ENCODE data around the gene COX6B2. TPM values are rescaled to one million over a fixed set of nuclear protein-coding genes. Genes with fewer than 3 reads are reported as not detected.
A peak's percentile ranks its signal among the peaks of the same experiment; 100 is the strongest.

Gene COX6B2
- total RNA-seq, 1 donor from 2014 or later = 0.87 TPM

GRCh38 chr19:55379174-55379573 lies 24.7 kb upstream of the COX6B2 start:
- H3K36me3 Mint-ChIP-seq = peaks cover 5% of the 10 kb centered on the region
- DNase-seq (ENCODE audit: extremely low spot score, unreplicated experiment) = no peak
- H3K4me1 Mint-ChIP-seq (ENCODE audit: unreplicated experiment) = peaks cover 5% of the 10 kb centered on the region
- TF ChIP-seq CTCF (conservative IDR thresholded peaks at IDR 0.05) = no peak
- peaks cover 28% of the 10 kb centered on the region for H3K27me3 Mint-ChIP-seq
- H3K9me3 Mint-ChIP-seq = peaks cover 6% of the 10 kb centered on the region
- peak overlapping the region; percentile 37 for H3K27ac Mint-ChIP-seq
- peak overlapping the region; percentile 23 for H3K4me3 Mint-ChIP-seq

GRCh38 chr19:55377356-55378131 lies 23.0 kb upstream of the COX6B2 start:
- Mint-ChIP-seq H3K36me3 (peaks cover 5% of the 10 kb centered on the region), H3K27me3 (peaks cover 34% of the 10 kb centered on the region), H3K9me3 (peaks cover 6% of the 10 kb centered on the region), H3K4me3 (no peak overlapping the region), H3K4me1 (ENCODE audit: unreplicated experiment) (peaks cover 11% of the 10 kb centered on the region), H3K27ac (no peak overlapping the region)
- no peak for DNase-seq (ENCODE audit: extremely low spot score, unreplicated experiment)
- TF ChIP-seq CTCF (conservative IDR thresholded peaks at IDR 0.05) = no peak

GRCh38 chr19:55376241-55376933 lies 21.9 kb upstream of the COX6B2 start, which contains the start of gene TMEM190:
Gene TMEM190 (plus strand): TSS chr19:55376826. CDS start chr19:55376854, 28 bp downstream.
- Mint-ChIP-seq H3K4me3 (peak within 1 kb of the TSS; percentile 21), H3K27ac (no peak within 1 kb of the TSS), H3K4me1 (ENCODE audit: unreplicated experiment) (peaks cover 11% of the 10 kb centered on the region), H3K36me3 (no peaks in the 10 kb centered on the region), H3K27me3 (peaks cover 37% of the 10 kb centered on the region), H3K9me3 (no peaks in the 10 kb centered on the region)
- no peak for DNase-seq (ENCODE audit: extremely low spot score, unreplicated experiment)
- no peak for TF ChIP-seq CTCF (conservative IDR thresholded peaks at IDR 0.05)

GRCh38 chr19:55373993-55374757 lies 19.7 kb upstream of the COX6B2 start:
- peak overlapping the region; percentile 33 for H3K27ac Mint-ChIP-seq
- no peaks in the 10 kb centered on the region for H3K36me3 Mint-ChIP-seq
- H3K4me3 Mint-ChIP-seq = peak overlapping the region; percentile 45
- H3K27me3 Mint-ChIP-seq = peaks cover 48% of the 10 kb centered on the region
- H3K4me1 Mint-ChIP-seq (ENCODE audit: unreplicated experiment) = peaks cover 18% of the 10 kb centered on the region
- no peaks in the 10 kb centered on the region for H3K9me3 Mint-ChIP-seq
- DNase-seq (ENCODE audit: extremely low spot score, unreplicated experiment) = no peak
- no peak for TF ChIP-seq CTCF (conservative IDR thresholded peaks at IDR 0.05)

GRCh38 chr19:55373306-55373992 lies 18.9 kb upstream of the COX6B2 start:
- H3K27me3 Mint-ChIP-seq = peaks cover 50% of the 10 kb centered on the region
- no peaks in the 10 kb centered on the region for H3K36me3 Mint-ChIP-seq
- H3K9me3 Mint-ChIP-seq = no peaks in the 10 kb centered on the region
- no peak for DNase-seq (ENCODE audit: extremely low spot score, unreplicated experiment)
- H3K4me3 Mint-ChIP-seq = peak overlapping the region; percentile 45
- no peak for TF ChIP-seq CTCF (conservative IDR thresholded peaks at IDR 0.05)
- H3K27ac Mint-ChIP-seq = peak overlapping the region; percentile 33
- peaks cover 18% of the 10 kb centered on the region for H3K4me1 Mint-ChIP-seq (ENCODE audit: unreplicated experiment)

All from type B pancreatic cell (in vitro differentiated cells).